Prostate gland (tissue), 2 donors: ENCODE measurements around the gene SERPINB7.

ENCODE experiments used
- CTCF ChIP-seq, 4 experiments: fragments of 200-600 bp in 2 of 4; fragments of 450-650 bp in 2 of 4; sonication (generic) in 2 of 4; IDR thresholded peaks; 1 replicate in 3 of 4; 2 replicates in 1 of 4; pipeline ENCODE4 v1.5.1; 2016 to 2019; ENCODE audit warnings: antibody characterized with exemption in 4 of 4, mild to moderate bottlenecking in 2 of 4, moderate library complexity in 2 of 4
- POLR2A ChIP-seq: fragments of 450-650 bp; IDR thresholded peaks from one replicate; pipeline ENCODE4 v1.6.1; 2016; ENCODE audit warnings: antibody characterized with exemption, mild to moderate bottlenecking

GRCh38 chr18:63753676-63754075 is 21.5 kb upstream of the SERPINB7 start:
- TF ChIP-seq CTCF (IDR thresholded peaks at IDR 0.05): no peak
- no peak for TF ChIP-seq POLR2A
